SIG-M5 treated with dmso at 0.1 percent for 504 hours (cell line): ENCODE results near the gene NDUFA7.
"Not testable (repeated sequence)": the region's sequence is repeated elsewhere in the genome, so short reads cannot be mapped to it uniquely, and the experiment has no call there.

Experiments
- DNase-seq: peaks from one replicate; lab custom pipeline; 2025; ENCODE audit not compliant: unreplicated experiment; lab: John Stamatoyannopoulos, UW

Gene NDUFA7

GRCh38 chr19:8342316-8342683 lies 21.1 kb upstream of the NDUFA7 start:
- no peak for DNase-seq

- DNase-seq: not testable (repeated sequence)
Observed at GRCh38 chr19:8341504-8341903, 20.3 kb upstream of the NDUFA7 start.

GRCh38 chr19:8340341-8341096 lies 19.3 kb upstream of the NDUFA7 start:
- DNase-seq: no peak

- DNase-seq: no peak
Observed at GRCh38 chr19:8338835-8339234, 17.7 kb upstream of the NDUFA7 start.

- DNase-seq: no peak
Observed at GRCh38 chr19:8337728-8338127, 16.6 kb upstream of the NDUFA7 start.

- DNase-seq: no peak
Observed at GRCh38 chr19:8336660-8337059, 15.5 kb upstream of the NDUFA7 start.

GRCh38 chr19:8336072-8336569 lies 14.9 kb upstream of the NDUFA7 start:
- DNase-seq: no peak

- no peak for DNase-seq
Observed at GRCh38 chr19:8335343-8336071, 14.3 kb upstream of the NDUFA7 start.

GRCh38 chr19:8334458-8335342 lies 13.5 kb upstream of the NDUFA7 start:
- DNase-seq: peak; percentile 35

- no peak for DNase-seq
Observed at GRCh38 chr19:8333767-8334457, 12.7 kb upstream of the NDUFA7 start.

GRCh38 chr19:8332976-8333766 lies 12.0 kb upstream of the NDUFA7 start:
- DNase-seq: no peak

- DNase-seq: no peak
Observed at GRCh38 chr19:8331263-8331845, 10.2 kb upstream of the NDUFA7 start.

- DNase-seq: no peak
Observed at GRCh38 chr19:8329996-8330395, 8.8 kb upstream of the NDUFA7 start.

- DNase-seq: no peak
Observed at GRCh38 chr19:8325454-8325853, 4.3 kb upstream of the NDUFA7 start.

- no peak for DNase-seq
Observed at GRCh38 chr19:8324186-8325050, 3.2 kb upstream of the NDUFA7 start.

GRCh38 chr19:8323781-8324185 lies 2.6 kb upstream of the NDUFA7 start:
- DNase-seq: no peak

- DNase-seq: no peak
Observed at GRCh38 chr19:8322638-8322997, 1.4 kb upstream of the NDUFA7 start.

- DNase-seq: no peak
Observed at GRCh38 chr19:8321986-8322637, 937 bp upstream of the NDUFA7 start.
